HEK293T (cell line): ENCODE results near the gene ABL2.
"Not testable (repeated sequence)": the region's sequence is repeated elsewhere in the genome, so short reads cannot be mapped to it uniquely, and the experiment has no call there.

Source experiments
- CTCF ChIA-PET: fragments of 350-600 bp; formaldehyde crosslinking; extraction: SDS; loops from one replicate; lab custom pipeline; 2021; ENCODE audit warnings: antibody characterized with exemption, inconsistent platforms; lab: Yijun Ruan, JAX
- POLR2A ChIA-PET: fragments of 350-600 bp; formaldehyde crosslinking; extraction: SDS; loops from one replicate; lab custom pipeline; 2020; ENCODE audit warnings: antibody characterized with exemption, inconsistent platforms; lab: Yijun Ruan, JAX
- DNase-seq: peaks from one replicate; pipeline ENCODE4 v3.0.0; 2012; ENCODE audit warnings: mixed read lengths; ENCODE audit errors: extremely low spot score
- BHLHE40 ChIP-seq: fragments of 450-650 bp; IDR thresholded peaks from 2 replicates; pipeline ENCODE4 v1.6.1; 2016; ENCODE audit warnings: mild to moderate bottlenecking, moderate library complexity, borderline replicate concordance
- CTBP1 ChIP-seq: fragments of 450-650 bp; IDR thresholded peaks from 2 replicates; pipeline ENCODE4 v1.6.1; 2016; ENCODE audit warnings: borderline replicate concordance
- ELF4 ChIP-seq: fragments of 450-650 bp; IDR thresholded peaks from 2 replicates; pipeline ENCODE4 v1.6.1; 2017; ENCODE audit warnings: antibody characterized with exemption
- FOXA1 ChIP-seq: fragments of 450-650 bp; IDR thresholded peaks from 2 replicates; pipeline ENCODE4 v1.6.1; 2016; ENCODE audit warnings: mild to moderate bottlenecking
- FOXK2 ChIP-seq: fragments of 450-650 bp; IDR thresholded peaks from 2 replicates; pipeline ENCODE4 v1.6.1; 2016; ENCODE audit warnings: mild to moderate bottlenecking
- FOXM1 ChIP-seq: fragments of 450-650 bp; IDR thresholded peaks from 2 replicates; pipeline ENCODE4 v1.6.1; 2017; ENCODE audit warnings: mild to moderate bottlenecking, borderline replicate concordance
- HDGF ChIP-seq: fragments of 450-650 bp; IDR thresholded peaks from 2 replicates; pipeline ENCODE4 v1.6.1; 2017; ENCODE audit warnings: antibody characterized with exemption, borderline replicate concordance
- L3MBTL2 ChIP-seq: fragments of 450-650 bp; conservative IDR thresholded peaks from 2 replicates; pipeline ENCODE4 v1.6.1; 2016; ENCODE audit warnings: mild to moderate bottlenecking
- NFRKB ChIP-seq: fragments of 450-650 bp; IDR thresholded peaks from 2 replicates; pipeline ENCODE4 v1.6.1; 2016; ENCODE audit warnings: mild to moderate bottlenecking, moderate library complexity
- SP1 ChIP-seq: fragments of 450-650 bp; IDR thresholded peaks from 2 replicates; pipeline ENCODE4 v1.6.1; 2017
- TARDBP ChIP-seq: fragments of 450-650 bp; IDR thresholded peaks from 2 replicates; pipeline ENCODE4 v1.6.1; 2016
- ZNF384 ChIP-seq: fragments of 450-650 bp; IDR thresholded peaks from 2 replicates; pipeline ENCODE4 v1.6.1; 2016
- TF ChIP-seq, protein P1 (sequence below): fragments of 450-650 bp; IDR thresholded peaks from 2 replicates; pipeline ENCODE4 v1.6.1; 2016

ABL2 gene

DNA sequence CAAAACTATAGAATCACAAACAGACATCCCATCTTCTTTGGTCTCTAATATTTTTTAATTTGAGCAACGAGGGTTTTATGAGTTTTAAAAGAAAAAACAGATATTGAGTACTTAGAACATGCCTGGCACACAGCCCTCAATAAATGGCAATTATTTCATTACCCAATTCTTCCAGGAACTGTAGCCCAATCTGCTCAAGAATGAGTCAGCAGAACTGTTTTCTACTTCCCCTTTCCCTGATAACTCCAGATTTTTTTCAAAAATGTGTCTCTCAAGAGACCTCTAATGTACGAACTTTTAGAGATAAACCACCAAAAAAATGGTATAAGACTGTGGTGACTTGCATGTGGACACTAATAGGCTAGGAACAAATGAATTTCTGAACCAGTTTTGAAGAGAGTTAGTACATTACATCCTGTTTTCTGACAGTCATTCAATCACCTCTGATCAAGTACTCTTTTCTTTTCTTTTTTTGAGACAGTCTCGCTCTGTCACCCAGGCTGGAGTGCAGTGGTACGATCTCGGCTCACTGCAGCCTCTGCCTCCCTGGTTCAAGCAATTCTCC, 11.5 kb downstream of the ABL2 start:
- TF ChIP-seq TARDBP (no peak), SP1 (no peak), CTBP1 (no peak), FOXM1 (no peak), FOXA1 (no peak), FOXK2 (no peak), ELF4 (no peak), ZNF384 (no peak), L3MBTL2 (no peak), BHLHE40 (no peak)
- TF ChIP-seq, protein P1, sequence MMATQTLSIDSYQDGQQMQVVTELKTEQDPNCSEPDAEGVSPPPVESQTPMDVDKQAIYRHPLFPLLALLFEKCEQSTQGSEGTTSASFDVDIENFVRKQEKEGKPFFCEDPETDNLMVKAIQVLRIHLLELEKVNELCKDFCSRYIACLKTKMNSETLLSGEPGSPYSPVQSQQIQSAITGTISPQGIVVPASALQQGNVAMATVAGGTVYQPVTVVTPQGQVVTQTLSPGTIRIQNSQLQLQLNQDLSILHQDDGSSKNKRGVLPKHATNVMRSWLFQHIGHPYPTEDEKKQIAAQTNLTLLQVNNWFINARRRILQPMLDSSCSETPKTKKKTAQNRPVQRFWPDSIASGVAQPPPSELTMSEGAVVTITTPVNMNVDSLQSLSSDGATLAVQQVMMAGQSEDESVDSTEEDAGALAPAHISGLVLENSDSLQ, result no peak
- CTCF ChIA-PET, result no interaction called here
- POLR2A ChIA-PET, result no interaction called here
- no peak for DNase-seq

DNA sequence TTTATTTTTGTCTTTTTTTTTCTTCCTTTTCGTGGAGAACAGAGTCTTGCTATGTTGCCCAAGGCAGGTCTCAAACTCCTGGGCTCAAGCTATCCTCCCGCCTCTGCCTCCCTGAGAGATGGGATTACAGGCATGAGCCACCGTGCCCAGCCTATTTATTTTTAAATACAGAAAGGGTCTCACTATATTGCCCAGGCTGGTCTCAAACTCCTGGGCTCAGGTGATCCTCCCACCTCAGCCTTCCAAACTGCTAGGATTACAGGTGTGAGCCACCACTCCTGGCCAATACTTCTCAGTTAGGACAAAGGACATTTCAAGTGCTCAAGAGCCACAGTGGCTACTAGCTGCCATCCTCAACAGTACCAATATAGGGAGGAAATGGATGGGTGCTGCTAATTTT, 16.2 kb downstream of the ABL2 start:
- POLR2A ChIA-PET, DNase-seq, CTCF ChIA-PET: not testable (repeated sequence)

DNA sequence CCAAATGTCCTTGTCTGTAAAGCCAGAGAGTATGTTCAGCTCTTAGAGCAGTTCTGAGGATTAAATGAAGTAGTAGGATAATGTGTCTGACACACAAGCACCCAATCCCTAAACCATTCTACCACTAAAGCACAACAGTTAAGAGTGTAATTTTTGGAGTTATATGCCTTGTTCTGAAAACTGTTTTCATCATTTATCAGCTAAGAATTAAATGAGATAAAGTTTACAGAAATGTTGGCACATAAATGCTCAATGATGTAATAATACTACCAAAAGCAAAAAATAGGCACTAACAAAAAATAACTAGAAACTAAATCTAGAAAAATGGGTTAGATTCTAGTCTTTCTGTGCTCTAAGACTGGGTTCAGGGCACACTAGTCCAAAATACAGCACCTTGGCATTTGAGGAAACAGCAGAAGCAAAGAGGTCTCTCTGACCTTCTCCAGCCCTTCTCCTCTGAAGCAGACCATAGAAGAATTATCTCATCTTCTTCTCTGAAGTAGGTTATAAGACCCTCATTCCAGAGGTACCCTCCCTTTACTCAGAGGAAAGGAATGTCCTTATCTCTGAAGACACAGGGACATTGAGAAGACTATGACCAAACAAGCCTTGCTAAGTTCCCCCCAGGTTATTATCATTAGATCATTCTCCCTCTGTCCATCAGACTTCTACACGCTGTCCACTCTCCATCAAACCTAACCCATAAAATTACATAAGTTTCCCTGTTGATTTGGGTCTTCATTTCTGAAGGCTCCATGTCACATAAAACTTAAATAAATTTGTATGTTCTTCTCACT, 20.6 kb downstream of the ABL2 start:
- ChIA-PET POLR2A (no interaction called here), CTCF (interaction anchor here (0.6 kb wide), 1 partner anchor 456 kb away, joined by 4 read pairs; no protein-coding TSS in a partner anchor)
- DNase-seq, result no peak
- TF ChIP-seq, protein P1, result peak; percentile 62
- TF ChIP-seq SP1, result no peak

DNA sequence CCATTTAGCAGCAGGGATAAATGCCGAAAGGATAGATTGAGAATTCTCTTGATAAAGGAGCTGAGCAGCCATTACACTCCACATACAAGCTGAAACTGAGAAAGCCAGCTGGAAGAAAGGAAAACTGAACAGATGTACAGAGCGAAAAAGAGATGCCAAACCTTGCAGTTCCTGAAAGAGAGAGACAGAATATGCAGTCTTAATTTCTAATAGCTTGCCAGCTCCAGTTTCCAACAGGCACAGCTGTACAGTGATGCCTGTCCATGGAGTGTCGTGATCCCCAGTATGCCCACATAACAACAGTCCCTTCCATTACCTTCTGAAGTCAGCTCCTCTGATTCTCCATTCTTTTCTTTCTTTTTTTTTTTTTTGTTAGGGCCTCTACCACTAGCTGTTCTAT, 22.7 kb downstream of the ABL2 start:
- ChIA-PET CTCF (interaction anchor here (1.5 kb wide), 1 partner anchor 86 kb away, joined by 4 read pairs; no protein-coding TSS in a partner anchor), POLR2A (no interaction called here)
- TF ChIP-seq FOXK2 (no peak), BHLHE40 (no peak), NFRKB (no peak), ELF4 (no peak)
- TF ChIP-seq, protein P1, result no peak
- DNase-seq, result no peak

DNA sequence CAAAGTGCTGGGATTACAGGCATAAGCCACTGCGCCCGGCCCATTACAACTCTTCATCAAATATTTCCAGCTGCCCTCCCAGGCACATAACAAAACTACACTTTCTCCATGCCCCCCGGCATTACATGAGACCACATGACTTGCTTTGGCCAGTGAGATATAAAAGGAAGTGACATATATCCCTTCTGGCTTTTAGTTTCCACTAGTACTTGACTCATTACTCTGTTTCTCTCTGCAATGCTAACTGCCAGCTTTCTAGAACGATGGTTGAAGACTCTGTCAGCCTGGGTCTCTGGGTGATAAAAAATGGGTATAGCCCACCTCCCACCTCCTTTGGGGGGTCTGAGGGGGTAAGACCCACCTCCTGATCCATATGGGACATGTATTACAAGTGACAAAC, 24.2 kb downstream of the ABL2 start:
- ChIA-PET CTCF (no interaction called here), POLR2A (no interaction called here)
- no peak for TF ChIP-seq ZNF384
- TF ChIP-seq HDGF, result no peak
- no peak for TF ChIP-seq NFRKB
- no peak for TF ChIP-seq TARDBP
- TF ChIP-seq L3MBTL2, result no peak
- TF ChIP-seq, protein P1, result no peak
- no peak for DNase-seq

DNA sequence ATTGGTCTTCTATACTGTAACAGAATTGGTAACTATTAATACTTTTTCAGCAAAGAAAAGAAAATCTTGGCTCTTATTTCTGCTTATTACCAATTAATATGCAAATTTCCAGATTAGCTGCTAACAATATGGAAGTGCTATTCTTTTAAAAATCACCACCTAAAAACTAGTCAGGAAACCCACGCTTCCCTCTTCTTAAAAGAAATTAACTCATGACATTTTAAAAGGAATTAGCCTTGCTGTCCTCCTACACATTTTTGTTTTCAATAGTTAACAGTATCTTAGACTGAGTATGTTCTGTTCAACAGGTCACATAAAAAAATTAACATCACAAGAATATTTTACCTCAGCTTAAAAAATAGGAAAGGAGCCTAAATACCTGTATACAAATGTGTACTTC, 27.3 kb downstream of the ABL2 start:
- CTCF ChIA-PET, result no interaction called here
- TF ChIP-seq ZNF384 (no peak), TARDBP (no peak), HDGF (no peak), BHLHE40 (no peak), SP1 (no peak), FOXM1 (no peak), ELF4 (no peak), NFRKB (no peak), L3MBTL2 (no peak), CTBP1 (no peak), FOXA1 (no peak)
- TF ChIP-seq, protein P1, result no peak
- POLR2A ChIA-PET, result no interaction called here
- no peak for DNase-seq
